Ecto neural progenitor cell (in vitro differentiated cells): ENCODE results near the gene NEUROD4.

Source experiments
- DNase-seq: peaks from one replicate; pipeline ENCODE4 v3.0.0-alpha.2; 2018; ENCODE audit warnings: low spot score

NEUROD4 gene

GRCh38 chr12:55061024-55061423, 41.2 kb downstream of the NEUROD4 start:
- DNase-seq: no peak

GRCh38 chr12:55063291-55063690, 43.5 kb downstream of the NEUROD4 start:
- no peak for DNase-seq

DNA sequence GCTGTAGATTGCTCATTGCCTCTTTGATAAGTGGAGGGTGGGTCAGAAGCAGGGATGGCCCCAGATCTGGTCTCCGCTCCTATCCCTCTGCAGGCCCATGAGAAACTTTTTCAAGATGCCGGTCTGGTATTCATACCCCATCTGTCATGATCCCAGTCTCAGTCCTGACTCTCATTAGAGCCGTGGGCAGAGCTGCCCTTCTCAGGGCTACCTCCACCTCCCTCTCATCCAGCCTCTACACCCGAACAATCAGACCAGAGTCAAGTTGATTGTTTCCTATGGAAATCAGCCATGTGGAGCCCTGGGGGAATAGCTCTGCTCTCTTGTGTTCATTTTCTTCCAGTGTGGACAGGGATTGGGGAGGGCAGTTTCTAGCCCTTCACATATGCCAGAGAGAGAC, 45.8 kb downstream of the NEUROD4 start:
- no peak for DNase-seq

DNA sequence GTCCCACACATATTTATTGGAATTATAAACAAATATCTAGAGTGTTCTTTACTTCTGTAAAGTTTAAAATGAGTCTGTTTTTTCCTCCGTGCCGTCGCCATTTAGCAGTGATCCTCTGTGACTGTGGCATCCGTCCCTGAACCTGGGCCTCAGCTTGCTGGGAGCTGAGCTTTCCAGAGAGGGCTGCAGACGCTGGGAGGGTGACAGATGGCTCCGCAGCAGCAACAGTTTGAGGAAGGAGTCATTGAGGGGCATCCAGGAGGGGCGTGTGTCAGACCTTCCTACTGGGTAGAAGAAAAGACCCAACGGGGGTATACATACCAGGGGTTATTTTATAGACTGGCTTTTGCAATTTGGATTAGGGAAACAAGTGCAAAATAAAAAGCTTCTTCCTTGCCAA, 47.9 kb downstream of the NEUROD4 start:
- no peak for DNase-seq

- DNase-seq: peak; percentile 81
These were observed 48.7 kb downstream of the NEUROD4 start for GRCh38 chr12:55068416-55069010.

- peak; percentile 83 for DNase-seq
These were observed 52.3 kb downstream of the NEUROD4 start for GRCh38 chr12:55072083-55072482.

- DNase-seq: peak; percentile 83
These were observed 53.6 kb downstream of the NEUROD4 start for GRCh38 chr12:55073043-55074022.

DNA sequence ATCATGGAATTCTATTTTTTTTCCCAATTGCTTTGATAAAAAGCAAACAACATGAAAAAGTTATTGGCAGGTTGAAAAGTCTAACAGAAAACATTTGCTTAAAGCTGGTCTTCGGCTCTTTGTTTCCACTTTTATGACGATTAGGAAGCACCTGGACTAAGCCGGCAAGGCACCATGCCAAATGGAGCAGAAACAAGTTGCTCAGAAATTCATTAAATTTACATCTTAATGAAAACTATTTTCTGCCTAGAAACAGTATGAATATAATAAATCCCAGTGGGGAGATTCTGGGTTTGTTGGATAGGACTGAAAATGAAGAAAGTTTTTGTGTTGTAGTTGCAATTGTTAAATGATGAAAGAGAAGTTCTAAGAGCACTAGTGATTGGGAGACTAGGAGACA, 55.0 kb downstream of the NEUROD4 start:
- no peak for DNase-seq
